GM18508 (cell line): Measurements from ENCODE around the gene IFI27L2.

Experiments used
- ATAC-seq: cut with Tn5 transposase; IDR thresholded peaks from one replicate; pipeline ENCODE4 v1.9.1; 2021; ENCODE audit warnings: moderate number of reproducible peaks; ENCODE audit not compliant: insufficient read depth, unreplicated experiment

The IFI27L2 gene

GRCh38 chr14:94124582-94125377, 4.6 kb downstream of the IFI27L2 start:
- ATAC-seq = no peak

DNA sequence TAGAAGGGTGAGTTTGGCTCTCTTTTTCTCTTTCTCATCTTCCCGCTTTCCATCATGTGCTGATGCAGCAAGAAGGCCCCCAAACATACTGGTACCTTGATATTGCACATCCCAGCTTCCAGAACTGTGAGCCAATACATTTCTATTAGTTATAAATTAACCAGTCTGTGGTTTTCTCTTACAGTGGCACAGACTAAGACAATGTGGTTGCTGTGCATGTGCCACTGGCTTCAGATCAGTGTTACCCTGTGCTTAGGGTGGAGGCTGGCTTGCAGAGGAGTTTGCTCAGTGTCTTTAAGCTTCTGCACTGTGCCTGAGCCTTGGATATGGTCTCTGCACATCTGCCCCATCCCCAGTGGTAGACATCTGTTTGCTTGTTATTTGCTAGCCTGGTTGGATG, 5.5 kb downstream of the IFI27L2 start:
- ATAC-seq = no peak

- no peak for ATAC-seq
Measured at GRCh38 chr14:94123296-94123695, 6.1 kb downstream of the IFI27L2 start.

DNA sequence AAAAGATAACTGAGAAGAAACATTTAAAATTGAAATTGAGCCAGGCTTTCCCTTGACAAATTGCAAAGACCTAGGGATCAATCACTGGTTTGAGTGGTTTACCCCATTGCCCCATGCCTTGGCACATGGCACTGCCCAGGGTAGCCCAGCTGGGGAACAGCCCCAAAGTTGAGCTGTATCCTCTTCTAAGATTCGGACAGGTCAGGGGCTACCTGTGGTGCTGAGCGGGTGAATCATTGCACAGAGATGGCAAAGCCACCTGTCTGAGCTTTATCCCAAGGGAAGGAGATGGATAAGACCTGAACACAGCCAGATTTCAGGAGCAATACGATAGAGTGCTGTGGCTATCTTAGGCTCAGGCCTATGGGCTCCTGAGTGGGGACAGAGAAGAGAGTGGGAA, 7.0 kb downstream of the IFI27L2 start:
- ATAC-seq = no peak

DNA sequence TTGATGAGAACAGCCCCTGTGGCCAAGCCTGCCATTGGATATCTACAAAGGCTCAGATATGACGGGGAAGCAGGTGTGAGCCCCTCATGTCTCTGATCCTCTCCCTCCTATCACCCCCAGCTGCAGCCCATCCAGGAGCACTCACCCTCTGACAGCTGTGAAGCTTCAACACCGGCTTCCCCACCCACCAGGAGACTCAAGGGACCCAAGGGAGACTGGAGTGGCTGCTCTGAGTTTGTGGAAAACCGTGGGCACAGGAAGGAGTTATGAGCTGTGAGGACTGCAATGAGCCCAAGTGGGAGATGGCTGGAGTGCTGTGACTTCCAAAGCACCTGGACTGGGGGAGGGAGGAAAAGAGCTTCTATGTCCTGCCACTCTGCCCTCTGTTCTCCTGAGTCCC, 7.9 kb downstream of the IFI27L2 start:
- ATAC-seq = no peak

GRCh38 chr14:94120667-94121340, 8.6 kb downstream of the IFI27L2 start:
- no peak for ATAC-seq

GRCh38 chr14:94119071-94119470, 10.3 kb downstream of the IFI27L2 start:
- no peak for ATAC-seq

DNA sequence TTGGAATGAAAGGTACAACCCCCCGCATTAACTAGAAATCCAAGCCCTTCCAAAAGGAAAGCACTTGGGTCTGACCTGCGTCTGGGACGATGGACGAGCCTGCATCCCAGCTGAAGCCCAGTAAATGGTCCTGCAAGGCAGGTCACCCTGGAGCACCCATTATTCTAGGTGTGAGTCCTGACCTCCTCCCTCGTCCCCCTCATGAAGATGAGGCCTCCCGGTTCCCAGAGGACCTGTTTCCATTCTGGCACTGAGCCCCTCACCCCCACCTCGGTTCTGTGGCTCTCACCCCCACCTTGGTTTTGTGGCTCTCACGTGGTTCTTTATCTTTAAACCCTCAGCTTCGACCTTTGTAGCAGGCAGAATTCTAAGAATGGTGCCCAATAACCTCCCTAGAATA, 11.5 kb downstream of the IFI27L2 start:
- ATAC-seq = no peak

- no peak for ATAC-seq
Measured at GRCh38 chr14:94116701-94117100, 12.7 kb downstream of the IFI27L2 start.

DNA sequence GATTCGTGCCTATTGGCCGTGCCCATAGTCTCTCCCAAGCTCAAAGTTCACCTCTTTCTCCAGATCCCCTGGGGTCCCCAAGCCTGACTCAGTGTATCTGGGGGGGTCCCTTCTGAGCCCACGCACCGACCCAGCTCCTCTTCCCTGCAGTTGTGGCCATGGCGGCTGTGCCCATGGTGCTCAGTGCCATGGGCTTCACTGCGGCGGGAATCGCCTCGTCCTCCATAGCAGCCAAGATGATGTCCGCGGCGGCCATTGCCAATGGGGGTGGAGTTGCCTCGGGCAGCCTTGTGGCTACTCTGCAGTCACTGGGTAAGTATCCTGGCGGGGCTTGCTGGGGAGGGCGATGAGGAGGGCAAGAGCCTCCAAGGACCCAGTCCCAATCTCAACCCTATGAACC, 13.8 kb downstream of the IFI27L2 start:
- no peak for ATAC-seq

- no peak for ATAC-seq
Measured at GRCh38 chr14:94115058-94115591, 14.3 kb downstream of the IFI27L2 start.

DNA sequence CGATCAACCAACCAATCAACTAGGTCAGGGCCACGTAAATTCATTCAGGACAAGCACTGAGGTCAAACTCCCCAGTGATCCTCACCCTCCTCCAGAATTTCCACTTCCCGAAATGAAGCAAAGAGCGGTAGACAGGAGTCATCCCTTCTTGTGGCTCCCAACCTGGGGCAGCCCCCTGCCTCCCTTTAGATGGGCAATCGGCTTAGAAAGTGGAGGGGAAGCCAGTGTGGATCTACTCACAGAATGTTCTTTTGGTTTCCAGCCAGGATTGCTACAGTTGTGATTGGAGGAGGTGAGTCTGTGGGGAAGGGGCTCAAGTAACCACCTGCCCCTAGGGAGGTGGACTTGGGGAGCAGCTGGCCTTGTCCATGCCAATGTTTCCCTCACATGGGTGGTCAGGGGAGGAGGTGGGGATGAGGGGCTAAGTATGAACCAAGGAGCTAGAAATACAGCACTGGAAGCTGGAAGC, 14.8 kb downstream of the IFI27L2 start:
- ATAC-seq = no peak

- ATAC-seq = no peak
Measured at GRCh38 chr14:94113908-94114588, 15.4 kb downstream of the IFI27L2 start.

GRCh38 chr14:94113490-94113889, 15.9 kb downstream of the IFI27L2 start:
- no peak for ATAC-seq

DNA sequence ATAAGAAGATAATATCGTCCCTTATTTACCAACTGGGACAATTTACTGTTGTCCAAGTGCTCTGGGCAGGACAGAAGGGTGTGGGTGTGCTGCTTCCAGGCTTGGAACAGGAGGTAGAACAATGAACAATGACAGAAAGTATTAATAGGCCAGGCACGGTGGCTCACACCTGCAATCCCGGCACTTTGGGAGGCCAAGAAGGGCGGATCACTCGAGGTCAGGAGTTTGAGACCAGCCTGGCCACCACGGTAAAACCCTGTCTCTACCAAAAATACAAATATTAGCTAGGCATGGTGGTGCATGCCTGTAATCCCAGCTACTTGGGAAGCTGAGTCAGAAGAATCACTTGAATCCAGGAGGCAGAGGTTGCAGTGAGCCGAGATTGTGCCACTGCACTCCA, 16.3 kb downstream of the IFI27L2 start:
- no peak for ATAC-seq

GRCh38 chr14:94112513-94113063, 16.8 kb downstream of the IFI27L2 start:
- no peak for ATAC-seq

DNA sequence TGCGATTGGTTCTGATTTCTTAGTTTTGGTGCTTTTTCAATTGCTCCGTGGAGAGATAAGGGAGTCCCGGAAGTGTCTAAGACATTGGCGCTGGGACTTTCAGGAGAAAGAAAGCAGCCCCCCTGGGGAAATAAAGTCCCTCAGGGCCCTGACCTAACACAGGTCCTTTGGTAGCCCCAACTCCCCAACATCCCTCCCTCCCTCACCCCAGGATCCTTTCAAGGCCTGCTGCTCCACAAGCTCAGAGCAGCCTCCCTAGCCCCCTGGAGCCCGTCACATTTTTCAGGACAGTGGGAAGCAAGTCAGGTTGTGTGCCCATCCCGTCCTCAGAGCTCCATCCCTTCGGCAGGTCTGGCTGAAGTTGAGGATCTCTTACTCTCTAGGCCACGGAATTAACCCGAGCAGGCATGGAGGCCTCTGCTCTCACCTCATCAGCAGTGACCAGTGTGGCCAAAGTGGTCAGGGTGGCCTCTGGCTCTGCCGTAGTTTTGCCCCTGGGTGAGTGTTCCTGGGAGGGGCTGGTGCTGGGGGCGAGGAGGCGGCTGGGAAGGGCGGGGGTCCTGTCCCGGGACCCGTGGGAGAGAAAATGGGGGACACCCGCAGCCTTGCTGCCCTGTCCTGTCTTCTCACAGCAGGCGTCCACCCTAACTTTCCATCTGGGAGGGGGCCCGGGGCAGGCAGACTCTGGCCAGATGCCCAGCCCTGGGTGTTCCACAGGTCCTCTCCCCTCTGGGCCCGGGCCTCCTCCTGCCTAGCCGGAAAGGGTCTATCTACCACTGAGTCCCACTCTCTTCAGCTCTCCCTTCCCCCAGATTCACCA, 17.9 kb downstream of the IFI27L2 start:
- no peak for ATAC-seq

- ATAC-seq = no peak
Measured at GRCh38 chr14:94110552-94111181, 18.7 kb downstream of the IFI27L2 start, which contains the start of gene IFI27. Gene IFI27 (plus strand): TSS chr14:94110736.

DNA sequence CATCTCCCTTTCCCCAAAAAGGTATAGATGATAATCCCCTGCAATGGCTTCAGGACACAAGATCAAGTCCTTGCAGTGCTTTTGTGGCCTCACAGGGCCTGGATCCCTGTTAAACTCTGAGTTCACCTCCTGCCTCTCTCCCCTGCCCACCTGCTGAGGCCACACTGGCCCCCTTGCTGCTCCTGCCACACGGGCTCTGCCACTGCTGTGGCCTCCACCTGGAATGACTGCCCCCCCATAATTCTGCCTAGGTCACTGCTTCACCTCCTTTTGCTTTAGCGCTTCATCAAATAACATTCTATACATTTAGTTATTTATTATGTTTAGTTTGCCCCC, 19.5 kb downstream of the IFI27L2 start:
- ATAC-seq = no peak
